Endothelial cell of umbilical vein (primary cell): ENCODE measurements around the gene CCDC180. TPM values are rescaled to one million over a fixed set of nuclear protein-coding genes. Genes with fewer than 3 reads are reported as not detected.
A peak's percentile ranks its signal among the peaks of the same experiment; 100 is the strongest.

Experiments used
- BruUV-seq: library from RNA; stranded (reverse); fragments of 400-500 nt; replicated peaks from 2 replicates; lab custom pipeline; 2021; lab: Mats Ljungman, UMichigan
- CTCF ChIA-PET: fragments of 300-600, 350-600 bp; sonication (Branson Sonifier 250); formaldehyde crosslinking; loops from one replicate; lab custom pipeline; 2021; ENCODE audit warnings: antibody characterized with exemption, inconsistent platforms; lab: Charles Lee
- POLR2A ChIA-PET: fragments of 300-600, 350-600 bp; sonication (Branson Sonifier 250); formaldehyde crosslinking; loops from one replicate; lab custom pipeline; 2021; ENCODE audit warnings: antibody characterized with exemption, inconsistent platforms; lab: Charles Lee
- DNase-seq: peaks from one replicate; pipeline ENCODE4 v3.0.0-alpha.2; 2011; ENCODE audit warnings: low read depth, low spot score
- FAIRE-seq: peaks from 2 replicates; lab custom pipeline; 2011; peaks lifted over from hg19 to GRCh38; lab: Jason Lieb, UNC
- H2AFZ ChIP-seq: 2 replicates; pipeline ENCODE4 v1.6.0; 2012; ENCODE audit warnings: low read depth, low read length, control low read depth, inconsistent platforms
- H3K27ac ChIP-seq: 2 replicates; pipeline ENCODE4 v1.5.1; 2011; ENCODE audit warnings: low read depth, mild to moderate bottlenecking, control low read depth, low read length, moderate library complexity; ENCODE audit not compliant: insufficient read depth
- H3K27me3 ChIP-seq, 2 experiments: 2 replicates each; pipeline versions ENCODE4 v1.6.0 to v1.6.1; 2011; ENCODE audit warnings: low read length in 2 of 2, mixed read lengths in 1 of 2; ENCODE audit not compliant: control insufficient read depth in 2 of 2, insufficient read depth in 2 of 2
- H3K36me3 ChIP-seq, 2 experiments: 2 replicates in 1 of 2; 3 replicates in 1 of 2; pipeline ENCODE4 v1.5.1; 2011; ENCODE audit warnings: low read length in 2 of 2, mild to moderate bottlenecking in 1 of 2, moderate library complexity in 1 of 2; ENCODE audit not compliant: control insufficient read depth in 2 of 2, insufficient read depth in 2 of 2; ENCODE audit errors: extremely low read depth in 1 of 2
- H3K4me1 ChIP-seq: 3 replicates; pipeline ENCODE4 v1.5.1; 2011; ENCODE audit warnings: mild to moderate bottlenecking, low read length; ENCODE audit not compliant: control insufficient read depth, insufficient read depth; ENCODE audit errors: extremely low read depth
- H3K4me2 ChIP-seq: 2 replicates; pipeline ENCODE4 v1.6.1; 2011; ENCODE audit warnings: low read length, control low read depth, mixed read lengths; ENCODE audit not compliant: insufficient read depth
- H3K4me3 ChIP-seq, 3 experiments: fragments of 200-600 bp in 1 of 3; sonication (generic), shearing (Covaris generic) in 1 of 3; replicated peaks in 1 of 3; 2 replicates each; pipeline ENCODE4 v1.5.1; 2011 to 2016; ENCODE audit warnings: control low read depth in 3 of 3, low read length in 3 of 3, mild to moderate bottlenecking in 2 of 3, inconsistent platforms in 1 of 3, low read depth in 1 of 3, moderate library complexity in 1 of 3; ENCODE audit not compliant: insufficient read depth in 1 of 3
- H3K79me2 ChIP-seq: 2 replicates; pipeline ENCODE4 v1.6.0; 2012; ENCODE audit warnings: low read length, inconsistent platforms; ENCODE audit not compliant: control insufficient read depth, insufficient read depth
- H3K9ac ChIP-seq: replicated peaks from 2 replicates; pipeline ENCODE3; 2011; ENCODE audit warnings: low read length, control low read depth; ENCODE audit not compliant: insufficient read depth; ENCODE audit errors: extremely low read depth
- H3K9me1 ChIP-seq: replicated peaks from 3 replicates; pipeline ENCODE4 v1.6.0; 2011; ENCODE audit warnings: mild to moderate bottlenecking, low read length; ENCODE audit not compliant: control insufficient read depth, insufficient read depth; ENCODE audit errors: extremely low read depth
- H3K9me3 ChIP-seq: replicated peaks from 2 replicates; pipeline ENCODE4 v1.5.1; 2012; ENCODE audit warnings: low read length, inconsistent platforms; ENCODE audit not compliant: control insufficient read depth, insufficient read depth
- H4K20me1 ChIP-seq: replicated peaks from 2 replicates; pipeline ENCODE3; 2011; ENCODE audit warnings: mild to moderate bottlenecking, low read length; ENCODE audit not compliant: control insufficient read depth, insufficient read depth; ENCODE audit errors: extremely low read depth
- CTCF ChIP-seq, 2 donors: IDR thresholded peaks; 1 replicate in 1 of 2; 2 replicates in 1 of 2; pipeline ENCODE4 v1.5.1; 2011; ENCODE audit warnings: low read length in 2 of 2, mild to moderate bottlenecking in 2 of 2, moderate library complexity in 2 of 2, control low read depth in 1 of 2, inconsistent platforms in 1 of 2, low read depth in 1 of 2; ENCODE audit not compliant: insufficient read depth in 1 of 2; ENCODE audit errors: extremely low read depth in 1 of 2
- EZH2 ChIP-seq: IDR thresholded peaks from 2 replicates; pipeline ENCODE4 v1.6.1; 2012; ENCODE audit warnings: borderline replicate concordance, low read depth, mild to moderate bottlenecking, moderate library complexity, low read length, inconsistent platforms; ENCODE audit not compliant: severe bottlenecking
- FOS ChIP-seq: IDR thresholded peaks from 2 replicates; pipeline ENCODE4 v1.6.1; 2011; ENCODE audit warnings: mild to moderate bottlenecking, low read length, moderate library complexity, borderline replicate concordance; ENCODE audit not compliant: insufficient read depth
- GATA2 ChIP-seq: IDR thresholded peaks from 2 replicates; pipeline ENCODE4 v1.7.0; 2011; ENCODE audit warnings: low read depth, mild to moderate bottlenecking, moderate library complexity, mixed read lengths, low read length; ENCODE audit not compliant: insufficient read length, insufficient read depth
- JUN ChIP-seq: IDR thresholded peaks from 2 replicates; pipeline ENCODE4 v1.6.1; 2011; ENCODE audit warnings: borderline replicate concordance, low read depth; ENCODE audit not compliant: insufficient read length, insufficient read depth
- MYC ChIP-seq: IDR thresholded peaks from one replicate; pipeline ENCODE4 v1.6.1; 2011; ENCODE audit warnings: mild to moderate bottlenecking, low read depth, low read length
- POLR2A ChIP-seq: IDR thresholded peaks from 2 replicates; pipeline ENCODE4 v1.6.1; 2012; ENCODE audit warnings: low read depth, mild to moderate bottlenecking, control low read depth, low read length
- POLR2AphosphoS5 ChIP-seq: IDR thresholded peaks from 2 replicates; pipeline ENCODE4 v1.6.1; 2012; ENCODE audit warnings: low read depth, mild to moderate bottlenecking, control low read depth, low read length, moderate library complexity; ENCODE audit not compliant: insufficient read depth
- dilution Hi-C: fragments of 300-500 bp; cut with MboI; formaldehyde crosslinking; loops from one replicate; pipeline ENCODE4 v1.15.0; 2019; ENCODE audit warnings: low sequenced_read_pairs; ENCODE audit not compliant: extremely low pct_ligation_motif_present
- intact Hi-C: fragments of 100-400 bp; cut with micrococcal nuclease; formaldehyde crosslinking; loops from one replicate; pipeline ENCODE4 v1.10.0; 2022
- polyA plus RNA-seq, 4 experiments: library from polyadenylated mRNA; depleted of rRNA in 3 of 4; stranded (reverse) in 3 of 4; unstranded in 1 of 4; fragments of >200 nt; gene quantifications; 2 replicates each; pipeline versions ENCODE4 v1.2.1 to v1.2.3, GENCODE V29; 2011 to 2012; ENCODE audit warnings: missing spikeins in 1 of 4
- total RNA-seq: library from RNA; stranded (reverse); gene quantifications from 2 replicates; pipeline ENCODE4 v1.2.3, GENCODE V29; 2021
- TF ChIP-seq, protein P1 (sequence below): IDR thresholded peaks from 2 replicates; pipeline ENCODE4 v1.6.1; 2011; ENCODE audit not compliant: insufficient read depth, insufficient read length

The CCDC180 gene
- total and polyA plus RNA-seq, 2 donors (not counting 3 experiments of a cell fraction or from before 2014, with no cell fraction given): 0.30 to 2.5 TPM

DNA sequence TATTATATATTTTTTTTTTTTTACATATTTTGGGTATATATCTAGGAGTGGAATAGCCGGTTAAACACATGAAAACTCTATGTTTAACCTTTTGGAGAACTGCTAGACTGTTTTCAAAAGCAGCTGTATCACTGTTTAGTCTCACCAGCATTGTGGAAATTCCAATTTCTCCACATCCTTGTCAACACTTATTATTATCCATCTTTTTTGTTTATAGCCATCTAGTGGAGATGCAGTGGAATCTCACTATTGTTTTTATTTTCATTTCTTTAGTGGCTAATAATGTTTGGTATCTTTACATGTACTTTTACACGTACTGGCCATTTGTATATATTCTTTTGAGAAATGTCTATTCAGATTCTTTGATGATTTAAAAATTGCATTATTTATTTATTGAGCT, 22.7 kb upstream of the CCDC180 start:
- Histone ChIP-seq H3K4me3 (no peak overlapping the region), H3K36me3 (peaks cover 0 to 10% of the 10 kb centered on the region in 2 experiments), H3K27me3 (no peaks in the 10 kb centered on the region), H4K20me1 (no peaks in the 10 kb centered on the region), H3K27ac (no peak overlapping the region), H3K9me3 (no peaks in the 10 kb centered on the region), H3K9ac (no peak overlapping the region), H3K9me1 (no peaks in the 10 kb centered on the region), H3K4me1 (no peaks in the 10 kb centered on the region), H3K4me2 (no peak overlapping the region), H3K79me2 (no peaks in the 10 kb centered on the region), H2AFZ (no peak overlapping the region)
- CTCF ChIA-PET: no interaction called here
- dilution Hi-C loops (no loop called here), intact Hi-C loops (no loop called here)
- TF ChIP-seq CTCF (IDR thresholded peaks at IDR 0.05; ENCODE audit: extremely low read depth in 1 of 2, insufficient read depth in 1 of 2, low read depth in 1 of 2, low read length in 2 of 2) (no peak), POLR2AphosphoS5 (no peak), GATA2 (no peak), POLR2A (no peak), JUN (no peak), EZH2 (no peak), MYC (no peak), FOS (no peak)
- TF ChIP-seq, protein P1, sequence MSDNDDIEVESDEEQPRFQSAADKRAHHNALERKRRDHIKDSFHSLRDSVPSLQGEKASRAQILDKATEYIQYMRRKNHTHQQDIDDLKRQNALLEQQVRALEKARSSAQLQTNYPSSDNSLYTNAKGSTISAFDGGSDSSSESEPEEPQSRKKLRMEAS: no peak
- DNase-seq: no peak
- BruUV-seq: no TSS peak
- FAIRE-seq: peak; percentile 28
- POLR2A ChIA-PET: no interaction called here
